ENCODE results near the gene PHF2. TPM values are rescaled to one million over a fixed set of nuclear protein-coding genes. Genes with fewer than 3 reads are reported as not detected.

PHF2 gene
- total and polyA plus RNA-seq, 2 of the 8 experiments (the other 6 are each of a cell fraction or from before 2014, with no cell fraction given) = 3.4 to 9.4 TPM

- Histone ChIP-seq H3K14ac (ENCODE audit: insufficient read length) (no peak overlapping the region), H4K91ac (replicated peaks; ENCODE audit: insufficient read length, low read length) (no peak overlapping the region), H4K8ac (ENCODE audit: extremely low read depth, insufficient read depth, low read length) (no peak overlapping the region), H3K23me2 (ENCODE audit: low read depth, low read length) (peaks cover 8% of the 10 kb centered on the region; the same call in 1 of the 2 replicates), H4K5ac (ENCODE audit: insufficient read length, low read depth, low read length) (no peak overlapping the region), H3K23ac (ENCODE audit: insufficient read length) (no peak overlapping the region), H2BK20ac (ENCODE audit: low read length) (no peak overlapping the region), H3K4me2 (ENCODE audit: insufficient read depth in 1 of 2, low read depth in 2 of 2, low read length in 2 of 2) (no peak overlapping the region), H3K36me3 (ENCODE audit: control insufficient read depth in 2 of 4, insufficient read depth in 4 of 4, low read length in 3 of 4) (no peaks in the 10 kb centered on the region), H3K27me3 (replicated peaks in 1 of 4; ENCODE audit: control insufficient read depth in 3 of 4, extremely low read depth in 1 of 4, insufficient read depth in 3 of 4, low read length in 3 of 4) (no peaks in the 10 kb centered on the region), H2AK5ac (ENCODE audit: low read depth, low read length) (no peak overlapping the region), H3K79me1 (ENCODE audit: low read depth, low read length) (peaks cover 1% of the 10 kb centered on the region; the same call in 1 of the 2 replicates), H3K4ac (replicated peaks; ENCODE audit: insufficient read length, low read depth, low read length) (no peak overlapping the region), H2BK12ac (ENCODE audit: low read depth, low read length) (no peak overlapping the region), H2BK15ac (ENCODE audit: low read length) (no peak overlapping the region), H3K9ac (replicated peaks in 1 of 4; ENCODE audit: extremely low read depth in 1 of 4, low read depth in 3 of 4, low read length in 3 of 4) (no peak overlapping the region), H3K9me3 (ENCODE audit: insufficient read depth in 2 of 2, low read depth in 1 of 2, low read length in 1 of 2) (no peaks in the 10 kb centered on the region; a peak in 2 of 4 replicates), H2BK120ac (replicated peaks; ENCODE audit: low read depth, low read length) (no peak overlapping the region), H3K18ac (ENCODE audit: extremely low read depth, low read length) (no peak overlapping the region), H4K20me1 (replicated peaks in 1 of 2; ENCODE audit: control insufficient read depth in 1 of 2, insufficient read depth in 2 of 2, low read length in 2 of 2) (peaks cover 0 to 9% of the 10 kb centered on the region in 2 experiments), H2AFZ (ENCODE audit: low read length) (no peak overlapping the region), H3K4me3 (ENCODE audit: extremely low read depth in 1 of 4, insufficient read depth in 2 of 4, low read depth in 3 of 4, low read length in 4 of 4) (no peak overlapping the region), H3K56ac (replicated peaks; ENCODE audit: insufficient read length, low read depth, low read length) (no peak overlapping the region), H2BK5ac (ENCODE audit: low read depth, low read length) (no peak overlapping the region), H3K27ac (ENCODE audit: low read depth, low read length) (no peak overlapping the region), H3K79me2 (ENCODE audit: control insufficient read depth in 1 of 2, insufficient read depth in 2 of 2, low read length in 2 of 2) (peaks cover 7 to 22% of the 10 kb centered on the region in 2 experiments; a peak in 2 of 4 replicates), H3K4me1 (replicated peaks in 1 of 4; ENCODE audit: control insufficient read depth in 3 of 4, insufficient read depth in 4 of 4, low read length in 3 of 4) (peaks cover 0 to 10% (median 1%) of the 10 kb centered on the region in 4 experiments; a peak in 4 of 7 replicates)
- POLR2A ChIA-PET (ENCODE audit: partially characterized antibody) = no interaction called here
- CTCF ChIA-PET (ENCODE audit: partially characterized antibody) = interaction anchor here (0.6 kb wide), 1 partner anchor 558 kb away, joined by 3 read pairs; no protein-coding TSS in a partner anchor
- FAIRE-seq (no peak), DNase-seq (ENCODE audit: low read depth in 1 of 2, low spot score in 2 of 2) (peak in 1 of 2 experiments; percentile 35)
- no peak for TF ChIP-seq KDM5A (IDR thresholded peaks at IDR 0.05; ENCODE audit: low read length)
- no peak for TF ChIP-seq SIX5 (IDR thresholded peaks at IDR 0.05; ENCODE audit: low read depth, low read length)
- TF ChIP-seq HDAC6 (IDR thresholded peaks at IDR 0.05; ENCODE audit: low read depth, low read length) = no peak
- TF ChIP-seq SIN3A (conservative IDR thresholded peaks at IDR 0.05 in 1 of 2, IDR thresholded peaks at IDR 0.05 in 1 of 2; ENCODE audit: low read depth in 1 of 2, low read length in 2 of 2) = no peak
- TF ChIP-seq KDM4A (IDR thresholded peaks at IDR 0.05; ENCODE audit: low read depth, low read length, severe bottlenecking) = no peak
- WGBS, 2 experiments (ENCODE audit: extremely low coverage in 1 of 2, insufficient coverage in 1 of 2, insufficient read length in 1 of 2, insufficient replicate concordance in 2 of 2, low coverage in 1 of 2, low lambda C conversion rate in 2 of 2, missing lambda C conversion rate in 1 of 2) = 90% methylated on average over 5 of the region's 5 CpGs; no CpG with 5 or more reads in 1 of the 2 experiments
Observed at GRCh38 chr9:93613174-93613573, 36.8 kb downstream of the PHF2 start.

Data from H1 (cell line).